Stimulated activated CD8-positive, alpha-beta memory T cell treated with anti-CD3 and anti-CD28 coated beads, Interleukin-15, amount 100 ng/mL, for 4 hours (primary cell): ENCODE measurements around the gene MORC3.
"Not testable (repeated sequence)": the region's sequence is repeated elsewhere in the genome, so short reads cannot be mapped to it uniquely, and the experiment has no call there.

Experiments used
- DNase-seq, 2 donors: peaks; one replicate each; pipeline ENCODE4 v3.0.0-alpha.2; 2020; ENCODE audit warnings: low read depth in 2 of 2

Gene MORC3

GRCh38 chr21:36319767-36320420 lies at the start of gene MORC3:
TSS of gene MORC3 (plus strand) at chr21:36320197. CDS start at chr21:36320265, 68 bp downstream.
- DNase-seq, result peak; percentile 94 to 97

GRCh38 chr21:36270786-36271695 lies 49.0 kb upstream of the MORC3 start:
- DNase-seq, result not testable (repeated sequence)

- DNase-seq, result no peak
Measured at GRCh38 chr21:36274128-36274527, 45.9 kb upstream of the MORC3 start.

GRCh38 chr21:36282568-36283230 lies 37.3 kb upstream of the MORC3 start:
- DNase-seq, result no peak

- DNase-seq, result not testable (repeated sequence)
Measured at GRCh38 chr21:36283231-36283622, 36.8 kb upstream of the MORC3 start.

GRCh38 chr21:36288651-36289243 lies 31.2 kb upstream of the MORC3 start:
- no peak for DNase-seq

GRCh38 chr21:36291509-36291908 lies 28.5 kb upstream of the MORC3 start:
- no peak for DNase-seq

GRCh38 chr21:36297406-36297937 lies 22.5 kb upstream of the MORC3 start:
- DNase-seq, result no peak

- peak; percentile 18 to 50 for DNase-seq
Measured at GRCh38 chr21:36297938-36298572, 21.9 kb upstream of the MORC3 start.

GRCh38 chr21:36306872-36307534 lies 13.0 kb upstream of the MORC3 start:
- DNase-seq, result no peak

- no peak for DNase-seq
Measured at GRCh38 chr21:36310016-36310415, 10.0 kb upstream of the MORC3 start.

- not testable (repeated sequence) for DNase-seq
Measured at GRCh38 chr21:36313446-36313845, 6.6 kb upstream of the MORC3 start.

GRCh38 chr21:36316045-36316444 lies 4.0 kb upstream of the MORC3 start:
- not testable (repeated sequence) for DNase-seq

GRCh38 chr21:36316872-36317484 lies 3.0 kb upstream of the MORC3 start:
- no peak for DNase-seq

GRCh38 chr21:36319406-36319766 lies 611 bp upstream of the MORC3 start:
- not testable (repeated sequence) for DNase-seq

GRCh38 chr21:36320421-36321324 lies 676 bp downstream of the MORC3 start:
- no peak for DNase-seq

GRCh38 chr21:36321325-36322082 lies 1.5 kb downstream of the MORC3 start:
- DNase-seq, result no peak

GRCh38 chr21:36322083-36322424 lies 2.1 kb downstream of the MORC3 start:
- DNase-seq, result no peak

GRCh38 chr21:36323032-36323431 lies 3.0 kb downstream of the MORC3 start:
- no peak for DNase-seq
